Ovary (tissue), 9 donors: ENCODE measurements around the gene PLD2. TPM values are rescaled to one million over a fixed set of nuclear protein-coding genes. Genes with fewer than 3 reads are reported as not detected.
A peak's percentile ranks its signal among the peaks of the same experiment; 100 is the strongest.

Source experiments
- DNase-seq, 5 donors: peaks; one replicate each; pipeline ENCODE4 v3.0.0-alpha.2; 2019 to 2020
- H3K27ac ChIP-seq, 2 donors: fragments of 200-600 bp; one replicate each; pipeline versions ENCODE4 v1.5.1 to v1.8.0; 2019 to 2022
- H3K27me3 ChIP-seq: fragments of 200-600 bp; one replicate; pipeline ENCODE4 v1.8.0; 2022
- H3K36me3 ChIP-seq: fragments of 200-600 bp; sonication (generic); one replicate; pipeline ENCODE4 v1.5.1; 2019
- H3K4me1 ChIP-seq: one replicate; pipeline ENCODE4 v1.8.1; 2013; ENCODE audit warnings: mild to moderate bottlenecking, moderate library complexity; ENCODE audit not compliant: insufficient read depth
- H3K4me3 ChIP-seq: fragments of 200-600 bp; sonication (generic); one replicate; pipeline ENCODE4 v1.5.1; 2017
- H3K9me3 ChIP-seq, 2 donors: fragments of 200-600 bp in 1 of 2; sonication (generic) in 1 of 2; one replicate each; pipeline versions ENCODE4 v1.5.1 to v1.8.1; 2013 to 2019; ENCODE audit warnings: mild to moderate bottlenecking in 1 of 2, moderate library complexity in 1 of 2
- EP300 ChIP-seq: sonication (generic); formaldehyde crosslinking; IDR thresholded peaks from one replicate; pipeline ENCODE4 v1.6.1; 2017; ENCODE audit warnings: antibody characterized with exemption
- POLR2A ChIP-seq: fragments of 450-650 bp; IDR thresholded peaks from one replicate; pipeline ENCODE4 v1.6.1; 2017; ENCODE audit warnings: antibody characterized with exemption, mild to moderate bottlenecking, moderate library complexity
- WGBS, 3 donors: extraction: QIAGEN DNeasy Blood & Tissue Kit in 1 of 3; methylation state at CpG; one replicate each; pipeline versions ENCODE4 v1.1.5 to v1.1.7; 2013 to 2017; 5-methylcytosine and 5-hydroxymethylcytosine counted together
- intact Hi-C, 4 donors: fragments of 100-400 bp; cut with DNase I; formaldehyde crosslinking; loops; one replicate each; pipeline versions ENCODE4 v1.11.0 to v1.15.1; 2022 to 2023
- polyA plus RNA-seq, 2 donors: library from polyadenylated mRNA; stranded (reverse); fragments of 200-250 nt in 1 of 2; fragments of 350-450 nt in 1 of 2; fragmentation: Illumina TruSeq in 1 of 2; extraction: RNeasy Lipid Tissue Mini Kit (QIAGEN cat#74804) in 1 of 2; gene quantifications; one replicate each; pipeline ENCODE4 v1.2.3, GENCODE V29; 2013 to 2014
- total RNA-seq, 7 donors: library from RNA; depleted of rRNA in 2 of 7; stranded (reverse); fragments of >200 nt in 2 of 7; fragmentation: NEBNext Ultra II Directional in 3 of 7; extraction: Animal tissue kit (Norgen Biotek cat#: 25700) in 3 of 7; gene quantifications; one replicate each; pipeline versions ENCODE4 v1.1.0 to v1.2.4, GENCODE V29; 2016 to 2023
- TF ChIP-seq, protein P1 (sequence below), 3 donors: fragments of 450-650 bp in 2 of 3; fragments of 200-600 bp in 1 of 3; IDR thresholded peaks; one replicate each; pipeline versions ENCODE4 v1.5.1 to v1.8.0; 2016 to 2022; ENCODE audit warnings: antibody characterized with exemption in 3 of 3, mild to moderate bottlenecking in 1 of 3
- donor health status: DM: no; HTN: no; CAD: no; lungs with moderate emphysema.
- donor health status: DM: no; HTN: no; CAD: no.
- donor health status: Bipolar disorder and iron deficiency.
- donor health status: DM: yes; HTN: yes; CAD: no.
- donor health status: DM: no; HTN: no; CAD: no.
- donor health status: DM: yes; HTN: yes; CAD: no.

Gene PLD2
- total and polyA plus RNA-seq, 9 donors, result 16.2 to 53.3 (median 37.8) TPM

DNA sequence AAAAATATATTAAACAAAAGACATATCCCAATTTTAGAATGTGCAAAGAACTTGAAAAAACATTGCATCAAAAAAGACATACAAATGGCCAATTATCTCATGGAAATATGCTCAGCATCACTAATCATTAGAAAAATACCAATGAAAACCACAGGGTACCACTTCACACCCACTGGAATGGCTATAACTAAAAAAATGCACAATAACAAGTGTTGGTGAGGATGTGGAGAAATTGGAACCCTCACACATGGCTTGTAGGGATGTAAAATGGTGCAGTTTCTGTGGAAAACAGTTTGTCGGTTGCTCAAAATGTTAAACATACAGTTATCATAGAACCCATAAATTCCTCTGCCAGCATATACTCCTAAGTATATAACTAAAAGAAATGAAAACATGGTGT lies 11.8 kb upstream of the PLD2 start:
- Histone ChIP-seq H3K36me3 (no peaks in the 10 kb centered on the region), H3K27me3 (no peaks in the 10 kb centered on the region), H3K27ac (no peak overlapping the region), H3K9me3 (no peaks in the 10 kb centered on the region), H3K4me3 (no peak overlapping the region), H3K4me1 (peaks cover 6% of the 10 kb centered on the region)
- intact Hi-C loops, result no loop called here
- WGBS, 3 donors, result 78 to 88% (median 84%) methylated on average over 1 of the region's 1 CpG
- no peak for DNase-seq
- TF ChIP-seq, protein P1, sequence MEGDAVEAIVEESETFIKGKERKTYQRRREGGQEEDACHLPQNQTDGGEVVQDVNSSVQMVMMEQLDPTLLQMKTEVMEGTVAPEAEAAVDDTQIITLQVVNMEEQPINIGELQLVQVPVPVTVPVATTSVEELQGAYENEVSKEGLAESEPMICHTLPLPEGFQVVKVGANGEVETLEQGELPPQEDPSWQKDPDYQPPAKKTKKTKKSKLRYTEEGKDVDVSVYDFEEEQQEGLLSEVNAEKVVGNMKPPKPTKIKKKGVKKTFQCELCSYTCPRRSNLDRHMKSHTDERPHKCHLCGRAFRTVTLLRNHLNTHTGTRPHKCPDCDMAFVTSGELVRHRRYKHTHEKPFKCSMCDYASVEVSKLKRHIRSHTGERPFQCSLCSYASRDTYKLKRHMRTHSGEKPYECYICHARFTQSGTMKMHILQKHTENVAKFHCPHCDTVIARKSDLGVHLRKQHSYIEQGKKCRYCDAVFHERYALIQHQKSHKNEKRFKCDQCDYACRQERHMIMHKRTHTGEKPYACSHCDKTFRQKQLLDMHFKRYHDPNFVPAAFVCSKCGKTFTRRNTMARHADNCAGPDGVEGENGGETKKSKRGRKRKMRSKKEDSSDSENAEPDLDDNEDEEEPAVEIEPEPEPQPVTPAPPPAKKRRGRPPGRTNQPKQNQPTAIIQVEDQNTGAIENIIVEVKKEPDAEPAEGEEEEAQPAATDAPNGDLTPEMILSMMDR (IDR thresholded peaks at IDR 0.05), result no peak
- TF ChIP-seq EP300, result no peak
- TF ChIP-seq POLR2A, result no peak

DNA sequence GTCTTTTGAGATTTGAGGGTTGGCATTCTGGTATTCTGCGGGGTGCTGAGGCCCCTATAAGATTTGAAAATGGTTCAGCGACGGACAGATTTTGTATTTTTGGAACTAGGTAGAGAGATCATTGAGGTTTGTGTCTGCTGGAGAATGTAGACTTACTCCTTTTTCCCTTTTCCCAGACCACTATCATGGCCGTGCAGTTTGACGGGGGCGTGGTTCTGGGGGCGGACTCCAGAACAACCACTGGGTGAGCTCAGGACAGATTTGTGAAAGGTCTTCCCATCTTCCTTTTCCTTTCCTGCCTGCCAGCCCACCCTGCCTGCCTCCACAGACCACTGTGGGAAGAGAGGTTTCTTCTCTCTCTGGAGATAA lies 10.4 kb upstream of the PLD2 start:
- Histone ChIP-seq H3K36me3 (no peaks in the 10 kb centered on the region), H3K27me3 (no peaks in the 10 kb centered on the region), H3K27ac (peak overlapping the region; percentile 30 to 54), H3K4me1 (peaks cover 4% of the 10 kb centered on the region), H3K4me3 (peak overlapping the region; percentile 75), H3K9me3 (no peaks in the 10 kb centered on the region)
- no peak for DNase-seq
- TF ChIP-seq POLR2A (no peak), EP300 (no peak)
- TF ChIP-seq, protein P1 (IDR thresholded peaks at IDR 0.05), result no peak
- intact Hi-C loops, result no loop called here
- WGBS, 3 donors, result 0 to 1% (median 1%) methylated on average over 7 of the region's 7 CpGs

DNA sequence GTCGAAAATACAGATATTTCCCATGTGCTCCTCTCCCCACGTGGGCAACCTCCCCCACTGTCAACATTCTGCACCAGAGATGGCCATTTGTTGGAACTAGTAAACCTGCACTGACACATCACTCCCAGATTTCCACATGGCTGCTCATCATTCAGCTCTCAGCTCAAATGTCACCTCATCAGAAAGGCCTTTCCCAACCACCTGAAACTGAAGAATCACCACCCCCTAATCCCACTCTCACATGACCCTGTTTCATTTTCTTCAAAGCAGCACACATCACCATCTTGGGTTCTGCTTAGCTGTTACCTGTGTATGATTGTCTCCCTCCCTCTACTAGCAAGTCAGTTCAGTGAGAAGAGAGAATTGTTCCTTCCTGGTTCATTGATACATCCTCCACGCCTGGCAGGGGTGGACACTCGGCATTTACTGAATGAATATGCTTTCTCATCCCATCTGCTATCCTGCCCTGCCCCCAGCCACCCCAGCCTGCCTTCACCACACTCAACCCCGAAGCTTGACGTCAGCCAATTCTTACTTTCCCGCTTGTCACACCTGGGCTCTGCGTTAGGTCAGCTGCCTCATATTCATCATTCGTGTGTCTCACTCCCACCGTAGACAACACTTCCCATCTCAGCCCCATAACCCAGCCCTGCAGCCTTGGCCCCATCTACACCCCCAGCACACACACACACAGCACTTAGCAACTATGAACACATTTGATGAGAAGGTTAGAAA lies 6.3 kb upstream of the PLD2 start:
- no peak for DNase-seq
- Histone ChIP-seq H3K9me3 (no peaks in the 10 kb centered on the region), H3K4me1 (peaks cover 4% of the 10 kb centered on the region), H3K36me3 (no peaks in the 10 kb centered on the region), H3K4me3 (no peak overlapping the region), H3K27me3 (no peaks in the 10 kb centered on the region), H3K27ac (no peak overlapping the region)
- intact Hi-C loops, result no loop called here
- TF ChIP-seq EP300 (no peak), POLR2A (no peak)
- TF ChIP-seq, protein P1 (IDR thresholded peaks at IDR 0.05), result no peak
- WGBS, 3 donors, result 62 to 76% (median 73%) methylated on average over 10 of the region's 10 CpGs

DNA sequence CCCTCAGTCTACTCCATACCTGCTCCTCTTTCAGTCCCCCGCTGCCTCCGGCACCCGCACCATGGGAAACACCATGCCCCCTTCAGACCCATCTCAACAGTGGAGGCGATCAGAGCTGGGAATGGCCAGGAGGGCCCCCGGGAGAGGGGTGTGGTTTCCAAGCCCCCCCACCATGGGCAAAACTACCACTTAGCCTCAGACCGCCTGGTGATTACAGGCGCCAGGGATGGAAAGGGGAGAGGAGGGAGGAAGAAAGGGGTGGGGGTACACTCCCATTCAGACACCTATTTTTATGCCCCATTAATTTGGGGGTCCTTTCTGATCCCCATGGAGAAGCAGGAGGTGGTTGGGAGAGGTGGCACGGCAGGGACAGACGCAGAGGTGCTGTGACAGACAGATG lies 4.7 kb upstream of the PLD2 start, which contains the start of gene C17orf114:
TSS of gene C17orf114 (minus strand) at position 101 of the 400 bp plus-strand sequence.
- Histone ChIP-seq H3K36me3 (no peaks in the 10 kb centered on the region), H3K4me1 (peaks cover 1% of the 10 kb centered on the region), H3K4me3 (no peak within 1 kb of the TSS), H3K9me3 (no peaks in the 10 kb centered on the region), H3K27me3 (no peaks in the 10 kb centered on the region), H3K27ac (no peak within 1 kb of the TSS)
- intact Hi-C loops, result no loop called here
- TF ChIP-seq EP300 (no peak), POLR2A (no peak)
- TF ChIP-seq, protein P1 (IDR thresholded peaks at IDR 0.05), result no peak
- DNase-seq, result no peak
- 75 to 83% (median 77%) methylated on average over 9 of the region's 9 CpGs for WGBS, 3 donors
